ENCODE data around the gene UBE2M. TPM values are rescaled to one million over a fixed set of nuclear protein-coding genes. Genes with fewer than 3 reads are reported as not detected.

UBE2M gene
- total RNA-seq, 2 donors from 2014 or later: 30.9 to 38.8 TPM

- Histone ChIP-seq H3K9me3 (no peaks in the 10 kb centered on the region), H3K27me3 (no peaks in the 10 kb centered on the region), H3K4me3 (no peak overlapping the region), H3K36me3 (peaks cover 70% of the 10 kb centered on the region), H3K4me1 (peaks cover 0 to 38% of the 10 kb centered on the region in 2 donors), H3K27ac (no peak overlapping the region)
- TF ChIP-seq, protein P1, sequence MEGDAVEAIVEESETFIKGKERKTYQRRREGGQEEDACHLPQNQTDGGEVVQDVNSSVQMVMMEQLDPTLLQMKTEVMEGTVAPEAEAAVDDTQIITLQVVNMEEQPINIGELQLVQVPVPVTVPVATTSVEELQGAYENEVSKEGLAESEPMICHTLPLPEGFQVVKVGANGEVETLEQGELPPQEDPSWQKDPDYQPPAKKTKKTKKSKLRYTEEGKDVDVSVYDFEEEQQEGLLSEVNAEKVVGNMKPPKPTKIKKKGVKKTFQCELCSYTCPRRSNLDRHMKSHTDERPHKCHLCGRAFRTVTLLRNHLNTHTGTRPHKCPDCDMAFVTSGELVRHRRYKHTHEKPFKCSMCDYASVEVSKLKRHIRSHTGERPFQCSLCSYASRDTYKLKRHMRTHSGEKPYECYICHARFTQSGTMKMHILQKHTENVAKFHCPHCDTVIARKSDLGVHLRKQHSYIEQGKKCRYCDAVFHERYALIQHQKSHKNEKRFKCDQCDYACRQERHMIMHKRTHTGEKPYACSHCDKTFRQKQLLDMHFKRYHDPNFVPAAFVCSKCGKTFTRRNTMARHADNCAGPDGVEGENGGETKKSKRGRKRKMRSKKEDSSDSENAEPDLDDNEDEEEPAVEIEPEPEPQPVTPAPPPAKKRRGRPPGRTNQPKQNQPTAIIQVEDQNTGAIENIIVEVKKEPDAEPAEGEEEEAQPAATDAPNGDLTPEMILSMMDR (IDR thresholded peaks at IDR 0.05): no peak
- DNase-seq (ENCODE audit: low spot score): no peak
These were observed 7.9 kb downstream of the UBE2M start for GRCh38 chr19:58550362-58551122.

DNA sequence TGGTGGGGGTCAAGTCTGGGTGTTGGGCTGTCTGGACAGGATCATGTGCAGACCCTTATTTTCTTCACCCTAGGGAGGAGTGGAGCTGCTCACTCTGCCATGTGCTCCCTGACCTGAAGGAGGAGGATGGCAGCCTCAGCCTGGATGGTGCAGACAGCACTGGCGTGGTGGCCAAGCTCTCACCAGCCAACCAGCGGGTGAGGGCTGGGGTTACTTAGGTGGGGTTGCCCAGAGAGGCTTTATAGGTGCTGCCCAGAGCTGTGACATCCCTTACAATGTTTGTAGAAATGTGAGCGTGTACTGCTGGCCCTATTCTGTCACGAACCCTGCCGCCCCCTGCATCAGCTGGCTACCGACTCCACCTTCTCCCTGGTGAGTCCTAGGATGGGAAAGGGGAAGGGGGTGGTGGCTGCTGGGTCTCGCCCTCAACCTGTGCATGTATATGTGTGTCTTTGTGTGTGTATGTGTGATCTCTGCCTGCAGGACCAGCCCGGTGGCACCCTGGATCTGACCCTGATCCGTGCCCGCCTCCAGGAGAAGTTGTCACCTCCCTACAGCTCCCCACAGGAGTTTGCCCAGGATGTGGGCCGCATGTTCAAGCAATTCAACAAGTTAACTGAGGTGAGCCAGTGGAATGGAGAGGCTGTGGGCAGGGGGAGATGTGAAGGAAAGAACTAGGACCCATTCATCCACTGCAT, 8.6 kb downstream of the UBE2M start:
- no peak for DNase-seq (ENCODE audit: low spot score)
- Histone ChIP-seq H3K4me1 (peaks cover 0 to 39% of the 10 kb centered on the region in 2 donors), H3K27me3 (no peaks in the 10 kb centered on the region), H3K9me3 (no peaks in the 10 kb centered on the region), H3K4me3 (no peak overlapping the region), H3K27ac (no peak overlapping the region), H3K36me3 (peaks cover 69% of the 10 kb centered on the region)
- TF ChIP-seq, protein P1 (IDR thresholded peaks at IDR 0.05): no peak

GRCh38 chr19:58548859-58549663, 9.3 kb downstream of the UBE2M start:
- no peaks in the 10 kb centered on the region for H3K9me3 ChIP-seq
- H3K36me3 ChIP-seq: peaks cover 69% of the 10 kb centered on the region
- TF ChIP-seq, protein P1 (IDR thresholded peaks at IDR 0.05): no peak
- no peaks in the 10 kb centered on the region for H3K27me3 ChIP-seq
- no peak overlapping the region for H3K27ac ChIP-seq
- no peak for DNase-seq (ENCODE audit: low spot score)
- no peak overlapping the region for H3K4me3 ChIP-seq
- H3K4me1 ChIP-seq: peaks cover 0 to 34% of the 10 kb centered on the region in 2 donors

DNA sequence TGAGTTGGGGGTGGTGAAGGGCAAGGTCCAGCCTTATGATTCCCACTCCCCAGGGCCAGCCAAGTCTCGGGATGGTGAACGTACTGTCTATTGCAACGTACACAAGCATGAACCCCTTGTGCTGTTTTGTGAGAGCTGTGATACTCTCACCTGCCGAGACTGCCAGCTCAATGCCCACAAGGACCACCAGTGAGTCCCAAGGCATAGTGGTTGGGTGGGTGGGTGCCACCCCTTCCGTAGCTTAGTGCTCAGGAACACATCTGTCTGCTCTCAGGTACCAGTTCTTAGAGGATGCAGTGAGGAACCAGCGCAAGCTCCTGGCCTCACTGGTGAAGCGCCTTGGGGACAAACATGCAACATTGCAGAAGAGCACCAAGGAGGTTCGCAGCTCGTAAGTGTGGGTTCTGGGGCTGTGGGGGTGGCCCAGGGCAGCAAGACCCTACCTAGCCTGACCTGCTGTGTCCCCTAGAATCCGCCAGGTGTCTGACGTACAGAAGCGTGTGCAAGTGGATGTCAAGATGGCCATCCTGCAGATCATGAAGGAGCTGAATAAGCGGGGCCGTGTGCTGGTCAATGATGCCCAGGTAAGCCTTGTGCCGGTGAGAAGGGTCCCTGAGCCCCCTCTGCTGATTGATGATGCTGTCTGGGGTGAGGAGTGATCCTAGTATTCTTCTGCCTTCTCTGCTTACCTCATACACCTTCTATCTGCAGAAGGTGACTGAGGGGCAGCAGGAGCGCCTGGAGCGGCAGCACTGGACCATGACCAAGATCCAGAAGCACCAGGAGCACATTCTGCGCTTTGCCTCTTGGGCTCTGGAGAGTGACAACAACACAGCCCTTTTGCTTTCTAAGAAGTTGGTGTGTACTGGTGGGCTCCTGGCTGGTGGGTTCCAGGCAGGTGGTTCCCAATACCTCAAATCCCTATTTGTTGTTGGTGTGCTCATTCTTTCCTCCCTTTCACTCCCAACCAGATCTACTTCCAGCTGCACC, 10.8 kb downstream of the UBE2M start:
- Histone ChIP-seq H3K27ac (no peak overlapping the region), H3K9me3 (no peaks in the 10 kb centered on the region), H3K4me1 (peaks cover 0 to 32% of the 10 kb centered on the region in 2 donors), H3K27me3 (no peaks in the 10 kb centered on the region), H3K36me3 (peaks cover 63% of the 10 kb centered on the region), H3K4me3 (no peak overlapping the region)
- TF ChIP-seq, protein P1 (IDR thresholded peaks at IDR 0.05): no peak
- DNase-seq (ENCODE audit: low spot score): no peak

DNA sequence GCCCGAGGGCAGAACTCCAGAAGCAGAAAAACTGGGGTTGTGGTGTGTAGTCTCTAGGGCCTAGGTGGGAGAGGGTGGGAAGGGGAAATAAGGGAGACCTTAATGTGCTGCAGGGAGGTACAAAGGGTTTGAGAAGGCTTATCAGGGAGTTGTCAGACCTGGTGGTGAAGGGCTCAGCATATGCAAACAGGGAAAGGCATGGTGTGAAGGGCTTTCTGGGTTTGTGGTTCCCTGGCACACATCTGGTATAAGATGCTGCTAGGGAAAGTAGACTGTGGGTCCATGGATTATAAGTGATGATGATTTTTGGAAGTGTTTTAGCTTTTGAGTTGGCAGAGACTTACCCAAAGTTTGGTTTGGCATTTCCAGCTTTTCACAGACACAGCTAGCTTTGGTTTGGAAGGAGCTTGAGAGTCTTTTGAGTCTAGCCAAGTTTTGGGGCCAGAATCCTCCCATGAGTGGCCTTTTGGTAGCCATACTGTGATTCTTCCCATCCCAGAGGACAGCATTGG, 12.3 kb downstream of the UBE2M start:
- Histone ChIP-seq H3K9me3 (no peaks in the 10 kb centered on the region), H3K27me3 (no peaks in the 10 kb centered on the region), H3K4me3 (peak overlapping the region; percentile 89 to 95), H3K4me1 (peaks cover 0 to 32% of the 10 kb centered on the region in 2 donors), H3K27ac (peak overlapping the region in 1 of 2 donors; percentile 20), H3K36me3 (peaks cover 48% of the 10 kb centered on the region)
- TF ChIP-seq, protein P1 (IDR thresholded peaks at IDR 0.05): no peak
- no peak for DNase-seq (ENCODE audit: low spot score)
